Spinal cord (tissue), 10 donors: Measurements from ENCODE around the gene COQ10B. TPM values are rescaled to one million over a fixed set of nuclear protein-coding genes. Genes with fewer than 3 reads are reported as not detected.

ENCODE experiments used
- DNase-seq, 6 donors: peaks; one replicate each; pipeline versions ENCODE4 v3.0.0 to v3.0.0-alpha.2; 2013 to 2015; ENCODE audit warnings: low spot score in 6 of 6, low read depth in 4 of 6
- H3K27ac ChIP-seq: one replicate; pipeline ENCODE4 v1.5.1; 2013; ENCODE audit warnings: low read depth, low read length, control low read depth
- H3K27me3 ChIP-seq: one replicate; pipeline ENCODE4 v1.6.1; 2013; ENCODE audit warnings: low read length; ENCODE audit not compliant: control insufficient read depth, insufficient read depth
- H3K36me3 ChIP-seq: one replicate; pipeline ENCODE4 v1.6.1; 2013; ENCODE audit warnings: low read length; ENCODE audit not compliant: control insufficient read depth, insufficient read depth
- H3K4me1 ChIP-seq: one replicate; pipeline ENCODE4 v1.6.1; 2013; ENCODE audit warnings: low read length; ENCODE audit not compliant: control insufficient read depth, insufficient read depth
- H3K4me3 ChIP-seq: one replicate; pipeline ENCODE4 v1.5.1; 2013; ENCODE audit warnings: low read depth, low read length, control low read depth
- H3K9me3 ChIP-seq: one replicate; pipeline ENCODE4 v1.6.1; 2013; ENCODE audit warnings: low read length; ENCODE audit not compliant: control insufficient read depth, insufficient read depth
- WGBS: methylation state at CpG from one replicate; pipeline ENCODE4 v1.1.5; 2013; ENCODE audit warnings: missing lambda C conversion rate; ENCODE audit not compliant: insufficient coverage; 5-methylcytosine and 5-hydroxymethylcytosine counted together
- polyA plus RNA-seq, 2 donors: library from polyadenylated mRNA; unstranded; fragments of 120-200 nt; gene quantifications; one replicate each; pipeline ENCODE4 v1.2.1, GENCODE V29; 2013; ENCODE audit not compliant: insufficient read length in 2 of 2
- small RNA-seq: library from RNA; depleted of rRNA; stranded (forward); fragments of <200 nt; gene quantifications from one replicate; pipeline ENCODE3, GENCODE V24; 2014; ENCODE audit warnings: low replicate concordance
- total RNA-seq, 2 donors: library from RNA; depleted of rRNA in 1 of 2; stranded (reverse); fragments of 120-200 nt in 1 of 2; fragments of >200 nt in 1 of 2; gene quantifications; one replicate each; pipeline versions ENCODE4 v1.2.3 to v1.2.4, GENCODE V29; 2013 to 2014
- donor health status: healthy.

COQ10B gene
- total and polyA plus RNA-seq, 4 donors: 19.9 to 37.3 (median 22.7) TPM

- Histone ChIP-seq H3K36me3 (peaks cover 8% of the 10 kb centered on the region), H3K27ac (no peak overlapping the region), H3K9me3 (no peaks in the 10 kb centered on the region), H3K27me3 (no peaks in the 10 kb centered on the region), H3K4me3 (no peak overlapping the region), H3K4me1 (peaks cover 8% of the 10 kb centered on the region)
- DNase-seq: no peak
- 90% methylated on average over 4 of the region's 5 CpGs for WGBS
These were observed 60.6 kb downstream of the COQ10B start for GRCh38 chr2:197513915-197514314.

- Histone ChIP-seq H3K9me3 (no peaks in the 10 kb centered on the region), H3K36me3 (peaks cover 8% of the 10 kb centered on the region), H3K27me3 (no peaks in the 10 kb centered on the region), H3K27ac (peak overlapping the region; percentile 97), H3K4me1 (peaks cover 8% of the 10 kb centered on the region), H3K4me3 (peak overlapping the region; percentile 82)
- no peak for DNase-seq
- WGBS: no CpG with 5 or more reads among the region's 3 CpGs
These were observed 61.4 kb downstream of the COQ10B start for GRCh38 chr2:197514754-197515153.

- Histone ChIP-seq H3K4me3 (peak overlapping the region; percentile 82), H3K4me1 (peaks cover 8% of the 10 kb centered on the region), H3K27me3 (no peaks in the 10 kb centered on the region), H3K36me3 (peaks cover 6% of the 10 kb centered on the region), H3K27ac (peak overlapping the region; percentile 97), H3K9me3 (no peaks in the 10 kb centered on the region)
- WGBS: 0% methylated on average over 16 of the region's 16 CpGs
- DNase-seq: peak in 2 of 6 donors; percentile 28 to 76
These were observed 62.0 kb downstream of the COQ10B start for GRCh38 chr2:197515315-197515738.

- under 1% methylated on average over 66 of the region's 66 CpGs for WGBS
- DNase-seq: peak; percentile 89 to 98 (median 94)
- Histone ChIP-seq H3K36me3 (peaks cover 6% of the 10 kb centered on the region), H3K9me3 (no peaks in the 10 kb centered on the region), H3K27ac (peak within 1 kb of the TSS; percentile 97), H3K27me3 (no peaks in the 10 kb centered on the region), H3K4me1 (peaks cover 8% of the 10 kb centered on the region), H3K4me3 (peak within 1 kb of the TSS; percentile 82)
These were observed 62.5 kb downstream of the COQ10B start, which contains the start of gene MOB4 for GRCh38 chr2:197515739-197516392. Gene MOB4 (plus strand): TSS chr2:197516066. CDS start chr2:197516087, 21 bp downstream.

GRCh38 chr2:197516393-197516761 is 63.0 kb downstream of the COQ10B start:
- peak overlapping the region; percentile 97 for H3K27ac ChIP-seq
- peaks cover 8% of the 10 kb centered on the region for H3K4me1 ChIP-seq
- no peaks in the 10 kb centered on the region for H3K9me3 ChIP-seq
- H3K27me3 ChIP-seq: no peaks in the 10 kb centered on the region
- WGBS: 0% methylated on average over 15 of the region's 17 CpGs
- peaks cover 6% of the 10 kb centered on the region for H3K36me3 ChIP-seq
- peak overlapping the region; percentile 82 for H3K4me3 ChIP-seq
- peak in 1 of 6 donors; percentile 15 for DNase-seq

GRCh38 chr2:197517150-197517549 is 63.8 kb downstream of the COQ10B start:
- H3K36me3 ChIP-seq: peaks cover 6% of the 10 kb centered on the region
- WGBS: no CpG with 5 or more reads among the region's 2 CpGs
- H3K27me3 ChIP-seq: no peaks in the 10 kb centered on the region
- DNase-seq: no peak
- H3K27ac ChIP-seq: no peak overlapping the region
- H3K9me3 ChIP-seq: no peaks in the 10 kb centered on the region
- peak overlapping the region; percentile 82 for H3K4me3 ChIP-seq
- peaks cover 8% of the 10 kb centered on the region for H3K4me1 ChIP-seq

Small RNAs within 50 kb of the gene (small RNA-seq; reads per million reads assigned to genes)
- not detected for gene RF00394
- gene RNU6-1029P: not detected

Other genes with a start within 250 kb of the COQ10B start
- gene ANKRD44, start 142.8 kb upstream of the COQ10B start, total RNA-seq: 10 to 100 TPM; 29.2 to 63.5 TPM
- gene ANKRD44, start 142.8 kb upstream of the COQ10B start, polyA plus RNA-seq: 10 to 100 TPM; 25.9 to 33.8 TPM
- gene SF3B1, start 18.5 kb upstream of the COQ10B start, total RNA-seq: 100 to 1,000 TPM; 322 to 336 TPM
- 100 to 1,000 TPM; 339 to 381 TPM for gene SF3B1, start 18.5 kb upstream of the COQ10B start, polyA plus RNA-seq
- 100 to 1,000 TPM; 246 to 344 TPM for gene HSPD1, start 46.3 kb downstream of the COQ10B start, total RNA-seq
- 100 to 1,000 TPM; 316 to 362 TPM for gene HSPD1, start 46.3 kb downstream of the COQ10B start, polyA plus RNA-seq
- gene HSPE1, start 46.8 kb downstream of the COQ10B start, total RNA-seq: 100 to 1,000 TPM in 1 of 2 donors, 10 to 100 TPM in 1; 89.6 to 157 TPM
- gene HSPE1, start 46.8 kb downstream of the COQ10B start, polyA plus RNA-seq: 100 to 1,000 TPM; 206 to 233 TPM
- gene MOB4, start 62.5 kb downstream of the COQ10B start, total RNA-seq: 10 to 100 TPM; 35.1 to 69.2 TPM
- gene MOB4, start 62.5 kb downstream of the COQ10B start, polyA plus RNA-seq: 10 to 100 TPM; 46.3 to 62.6 TPM
- 10 to 100 TPM; 76.5 to 81.9 TPM for gene RFTN2, start 222.0 kb downstream of the COQ10B start, total RNA-seq
- 10 to 100 TPM; 72.2 to 81.2 TPM for gene RFTN2, start 222.0 kb downstream of the COQ10B start, polyA plus RNA-seq